ENCODE data around the gene IZUMO4. TPM values are rescaled to one million over a fixed set of nuclear protein-coding genes. Genes with fewer than 3 reads are reported as not detected.

The IZUMO4 gene
- total and polyA plus RNA-seq, 2 donors (not counting 1 experiment from before 2014, with no cell fraction given), result 34.8 to 93.9 TPM

GRCh38 chr19:2060884-2061494, 35.7 kb upstream of the IZUMO4 start:
- TF ChIP-seq CTCF (IDR thresholded peaks at IDR 0.05) (no peak), EZH2 (IDR thresholded peaks at IDR 0.05; ENCODE audit: borderline replicate concordance, insufficient read depth, low read depth, low read length, poor library complexity, severe bottlenecking) (no peak)
- peak overlapping the region; percentile 95 for H3K4me3 Mint-ChIP-seq
- peak overlapping the region; percentile 95 for H3K27ac Mint-ChIP-seq
- CTCF ChIA-PET, result interaction anchor here (1.0 to 1.2 kb wide), 2 partner anchors 9 to 27 kb away, joined by 3 to 4 read pairs; no protein-coding TSS in a partner anchor
- Histone ChIP-seq H3K27ac (ENCODE audit: low read length in 2 of 2) (peak overlapping the region; percentile 92 to 97), H4K20me1 (ENCODE audit: control insufficient read depth, insufficient read depth, low read length, poor library complexity, severe bottlenecking) (no peaks in the 10 kb centered on the region), H3K4me2 (replicated peaks; ENCODE audit: low read depth, low read length, poor library complexity, severe bottlenecking) (peak overlapping the region; percentile 98), H3K4me1 (ENCODE audit: control insufficient read depth in 2 of 2, insufficient read depth in 2 of 2, low read length in 2 of 2) (peaks cover 36 to 74% of the 10 kb centered on the region in 2 donors), H3K79me2 (ENCODE audit: control insufficient read depth, insufficient read depth, low read length) (peaks cover 61% of the 10 kb centered on the region), H3K4me3 (ENCODE audit: control extremely low read depth in 1 of 5, extremely low read depth in 1 of 5, insufficient read depth in 1 of 5, low read depth in 2 of 5, low read length in 4 of 5) (peak overlapping the region; percentile 59 to 94 (median 84)), H3K27me3 (replicated peaks in 1 of 4; ENCODE audit: control extremely low read depth in 1 of 4, control insufficient read depth in 3 of 4, insufficient read depth in 4 of 4, low read length in 3 of 4) (no peaks in the 10 kb centered on the region), H2AFZ (ENCODE audit: insufficient read depth, low read depth, low read length, poor library complexity, severe bottlenecking) (peak overlapping the region; percentile 87), H3K9ac (ENCODE audit: low read length) (peak overlapping the region; percentile 89), H3K36me3 (replicated peaks in 1 of 2; ENCODE audit: control extremely low read depth in 1 of 2, control insufficient read depth in 1 of 2, extremely low read depth in 1 of 2, insufficient read depth in 2 of 2, low read length in 1 of 2) (no peaks in the 10 kb centered on the region), H3K9me3 (ENCODE audit: control extremely low read depth in 1 of 3, control insufficient read depth in 2 of 3, insufficient read depth in 1 of 3, low read length in 2 of 3) (no peaks in the 10 kb centered on the region)
- ATAC-seq (ENCODE audit: low read depth) (peak; percentile 48), DNase-seq (no peak)
- POLR2A ChIA-PET, result interaction anchor here (0.5 to 4.3 kb wide), 9 partner anchors 9 to 1345 kb away, joined by 3 to 41 read pairs (median 4); partner anchors contain the start of genes IZUMO4, MKNK2 and MOB3A
- H3K9me3 Mint-ChIP-seq (ENCODE audit: insufficient read depth), result no peaks in the 10 kb centered on the region
- WGBS (ENCODE audit: insufficient coverage), result under 1% methylated on average over 55 of the region's 55 CpGs
- intact Hi-C loops (cut with micrococcal nuclease), result loop anchor here (1.0 kb wide), 2 partner anchors 10 to 35 kb away; partner anchors contain the start of genes IZUMO4, MKNK2 and MOB3A
- H3K27me3 Mint-ChIP-seq, result no peaks in the 10 kb centered on the region
- H3K4me1 Mint-ChIP-seq, result peaks cover 49% of the 10 kb centered on the region

All from B cell (primary cell).